GM12891 (cell line): ENCODE measurements around the gene MDM2.

Experiments used
- DNase-seq: peaks from one replicate; pipeline ENCODE4 v3.0.0; 2011; ENCODE audit warnings: low spot score; ENCODE audit not compliant: insufficient read length
- FAIRE-seq: peaks from 2 replicates; lab custom pipeline; 2011; peaks lifted over from hg19 to GRCh38; lab: Jason Lieb, UNC
- PAX5 ChIP-seq: IDR thresholded peaks from 2 replicates; pipeline ENCODE4 v1.6.1; 2011; ENCODE audit warnings: low read length, moderate library complexity, mild to moderate bottlenecking; ENCODE audit not compliant: insufficient read depth, severe bottlenecking
- POLR2A ChIP-seq: IDR thresholded peaks from 2 replicates; pipeline ENCODE4 v1.6.1; 2011; ENCODE audit warnings: low read depth, low read length, control low read depth
- POLR2AphosphoS5 ChIP-seq: IDR thresholded peaks from 2 replicates; pipeline ENCODE4 v1.6.1; 2011; ENCODE audit warnings: low read depth, low read length, control low read depth
- POU2F2 ChIP-seq: IDR thresholded peaks from 2 replicates; pipeline ENCODE4 v1.6.1; 2011; ENCODE audit warnings: low read depth, mild to moderate bottlenecking, control low read depth, low read length, moderate library complexity
- SPI1 ChIP-seq: IDR thresholded peaks from 2 replicates; pipeline ENCODE4 v1.6.1; 2011; ENCODE audit warnings: low read depth, low read length, control low read depth
- TAF1 ChIP-seq: IDR thresholded peaks from 2 replicates; pipeline ENCODE4 v1.6.1; 2011; ENCODE audit warnings: low read depth, low read length, control low read depth

The MDM2 gene

GRCh38 chr12:68876461-68876860 lies 68.5 kb downstream of the MDM2 start:
- TF ChIP-seq SPI1: no peak
- TF ChIP-seq POLR2A: no peak
- no peak for TF ChIP-seq PAX5
- TF ChIP-seq POU2F2: no peak
- TF ChIP-seq TAF1: no peak
- TF ChIP-seq POLR2AphosphoS5: no peak
- FAIRE-seq (no peak), DNase-seq (no peak)

- TF ChIP-seq POLR2A (no peak), PAX5 (no peak), POU2F2 (no peak), POLR2AphosphoS5 (no peak), SPI1 (no peak), TAF1 (no peak)
- DNase-seq (no peak), FAIRE-seq (no peak)
Measured at GRCh38 chr12:68877583-68877982, 69.6 kb downstream of the MDM2 start.

GRCh38 chr12:68878283-68878682 lies 70.3 kb downstream of the MDM2 start:
- FAIRE-seq: no peak
- TF ChIP-seq TAF1 (no peak), SPI1 (no peak), PAX5 (no peak)
- DNase-seq: no peak

- DNase-seq (no peak), FAIRE-seq (no peak)
- TF ChIP-seq POU2F2 (no peak), POLR2AphosphoS5 (no peak), TAF1 (no peak)
Measured at GRCh38 chr12:68878846-68879245, 70.9 kb downstream of the MDM2 start.

GRCh38 chr12:68880660-68881325 lies 72.8 kb downstream of the MDM2 start:
- DNase-seq: no peak
- TF ChIP-seq TAF1: no peak
- no peak for TF ChIP-seq POU2F2
- TF ChIP-seq SPI1: no peak
- TF ChIP-seq POLR2AphosphoS5: no peak
- no peak for TF ChIP-seq POLR2A
- TF ChIP-seq PAX5: no peak
- FAIRE-seq: no peak

- DNase-seq (no peak), FAIRE-seq (no peak)
Measured at GRCh38 chr12:68882251-68882964, 74.4 kb downstream of the MDM2 start.

GRCh38 chr12:68883151-68883550 lies 75.2 kb downstream of the MDM2 start:
- FAIRE-seq (no peak), DNase-seq (no peak)
- TF ChIP-seq POLR2A (no peak), TAF1 (no peak), POLR2AphosphoS5 (no peak), POU2F2 (no peak), SPI1 (no peak)

More at GRCh38 chr12:68882251-68882964, 74.4 kb downstream of the MDM2 start:
- TF ChIP-seq PAX5: no peak
- TF ChIP-seq SPI1: no peak
- TF ChIP-seq POU2F2: no peak
- TF ChIP-seq POLR2AphosphoS5: no peak
- TF ChIP-seq POLR2A: no peak
- no peak for TF ChIP-seq TAF1

GRCh38 chr12:68884251-68884650 lies 76.3 kb downstream of the MDM2 start:
- TF ChIP-seq PAX5 (no peak), TAF1 (no peak), POLR2AphosphoS5 (no peak), POLR2A (no peak), POU2F2 (no peak), SPI1 (no peak)
- no peak for DNase-seq
- FAIRE-seq: no peak

- no peak for DNase-seq
- TF ChIP-seq TAF1 (no peak), POLR2A (no peak), POU2F2 (no peak), PAX5 (no peak), POLR2AphosphoS5 (no peak), SPI1 (no peak)
- no peak for FAIRE-seq
Measured at GRCh38 chr12:68885381-68885780, 77.4 kb downstream of the MDM2 start.
